Esophagus muscularis mucosa (tissue), 3 donors: ENCODE measurements around the gene PARP1.

Experiments
- CTCF ChIP-seq, 3 experiments: fragments of 200-600 bp in 2 of 3; fragments of 450-650 bp in 1 of 3; sonication (generic) in 2 of 3; IDR thresholded peaks; one replicate each; pipeline ENCODE4 v1.5.1; 2017 to 2019; ENCODE audit warnings: antibody characterized with exemption in 3 of 3, mild to moderate bottlenecking in 2 of 3, moderate library complexity in 1 of 3
- POLR2A ChIP-seq: fragments of 450-650 bp; IDR thresholded peaks from one replicate; pipeline ENCODE4 v1.6.1; 2017; ENCODE audit warnings: antibody characterized with exemption, moderate library complexity, mild to moderate bottlenecking, low read depth

DNA sequence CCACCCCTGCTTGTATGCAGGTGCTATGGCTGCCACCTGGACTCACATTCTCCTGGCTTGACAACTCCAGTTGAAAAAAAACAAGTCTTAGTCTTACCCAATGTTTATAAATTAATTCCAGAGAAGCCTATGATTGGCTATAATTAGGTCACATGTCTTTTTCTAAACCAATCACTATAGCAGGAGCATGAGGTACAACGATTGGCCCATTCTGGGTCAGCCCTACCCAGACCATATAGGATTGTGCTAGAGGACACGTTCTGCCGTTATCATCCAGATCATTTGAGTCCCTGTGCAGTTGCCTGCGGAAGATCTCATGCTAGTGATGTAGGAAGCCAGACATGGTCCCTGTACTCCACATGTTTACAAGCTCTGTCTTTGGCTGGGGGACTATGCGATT, 41.9 kb upstream of the PARP1 start:
- no peak for TF ChIP-seq POLR2A
- no peak for TF ChIP-seq CTCF (IDR thresholded peaks at IDR 0.05)
